Endothelial cell of umbilical vein (primary cell): ENCODE measurements around the gene CXCR6. TPM values are rescaled to one million over a fixed set of nuclear protein-coding genes. Genes with fewer than 3 reads are reported as not detected.

Experiments used
- BruUV-seq: library from RNA; stranded (reverse); fragments of 400-500 nt; replicated peaks from 2 replicates; lab custom pipeline; 2021; lab: Mats Ljungman, UMichigan
- CTCF ChIA-PET: fragments of 300-600, 350-600 bp; sonication (Branson Sonifier 250); formaldehyde crosslinking; loops from one replicate; lab custom pipeline; 2021; ENCODE audit warnings: antibody characterized with exemption, inconsistent platforms; lab: Charles Lee
- POLR2A ChIA-PET: fragments of 300-600, 350-600 bp; sonication (Branson Sonifier 250); formaldehyde crosslinking; loops from one replicate; lab custom pipeline; 2021; ENCODE audit warnings: antibody characterized with exemption, inconsistent platforms; lab: Charles Lee
- DNase-seq: peaks from one replicate; pipeline ENCODE4 v3.0.0-alpha.2; 2011; ENCODE audit warnings: low read depth, low spot score
- FAIRE-seq: peaks from 2 replicates; lab custom pipeline; 2011; peaks lifted over from hg19 to GRCh38; lab: Jason Lieb, UNC
- H2AFZ ChIP-seq: 2 replicates; pipeline ENCODE4 v1.6.0; 2012; ENCODE audit warnings: low read depth, low read length, control low read depth, inconsistent platforms
- H3K27ac ChIP-seq: 2 replicates; pipeline ENCODE4 v1.5.1; 2011; ENCODE audit warnings: low read depth, mild to moderate bottlenecking, control low read depth, low read length, moderate library complexity; ENCODE audit not compliant: insufficient read depth
- H3K27me3 ChIP-seq, 2 experiments: 2 replicates each; pipeline versions ENCODE4 v1.6.0 to v1.6.1; 2011; ENCODE audit warnings: low read length in 2 of 2, mixed read lengths in 1 of 2; ENCODE audit not compliant: control insufficient read depth in 2 of 2, insufficient read depth in 2 of 2
- H3K36me3 ChIP-seq, 2 experiments: 2 replicates in 1 of 2; 3 replicates in 1 of 2; pipeline ENCODE4 v1.5.1; 2011; ENCODE audit warnings: low read length in 2 of 2, mild to moderate bottlenecking in 1 of 2, moderate library complexity in 1 of 2; ENCODE audit not compliant: control insufficient read depth in 2 of 2, insufficient read depth in 2 of 2; ENCODE audit errors: extremely low read depth in 1 of 2
- H3K4me1 ChIP-seq: 3 replicates; pipeline ENCODE4 v1.5.1; 2011; ENCODE audit warnings: mild to moderate bottlenecking, low read length; ENCODE audit not compliant: control insufficient read depth, insufficient read depth; ENCODE audit errors: extremely low read depth
- H3K4me2 ChIP-seq: 2 replicates; pipeline ENCODE4 v1.6.1; 2011; ENCODE audit warnings: low read length, control low read depth, mixed read lengths; ENCODE audit not compliant: insufficient read depth
- H3K4me3 ChIP-seq, 3 experiments: fragments of 200-600 bp in 1 of 3; sonication (generic), shearing (Covaris generic) in 1 of 3; replicated peaks in 1 of 3; 2 replicates each; pipeline ENCODE4 v1.5.1; 2011 to 2016; ENCODE audit warnings: control low read depth in 3 of 3, low read length in 3 of 3, mild to moderate bottlenecking in 2 of 3, inconsistent platforms in 1 of 3, low read depth in 1 of 3, moderate library complexity in 1 of 3; ENCODE audit not compliant: insufficient read depth in 1 of 3
- H3K79me2 ChIP-seq: 2 replicates; pipeline ENCODE4 v1.6.0; 2012; ENCODE audit warnings: low read length, inconsistent platforms; ENCODE audit not compliant: control insufficient read depth, insufficient read depth
- H3K9ac ChIP-seq: replicated peaks from 2 replicates; pipeline ENCODE3; 2011; ENCODE audit warnings: low read length, control low read depth; ENCODE audit not compliant: insufficient read depth; ENCODE audit errors: extremely low read depth
- H3K9me1 ChIP-seq: replicated peaks from 3 replicates; pipeline ENCODE4 v1.6.0; 2011; ENCODE audit warnings: mild to moderate bottlenecking, low read length; ENCODE audit not compliant: control insufficient read depth, insufficient read depth; ENCODE audit errors: extremely low read depth
- H3K9me3 ChIP-seq: replicated peaks from 2 replicates; pipeline ENCODE4 v1.5.1; 2012; ENCODE audit warnings: low read length, inconsistent platforms; ENCODE audit not compliant: control insufficient read depth, insufficient read depth
- H4K20me1 ChIP-seq: replicated peaks from 2 replicates; pipeline ENCODE3; 2011; ENCODE audit warnings: mild to moderate bottlenecking, low read length; ENCODE audit not compliant: control insufficient read depth, insufficient read depth; ENCODE audit errors: extremely low read depth
- CTCF ChIP-seq, 2 donors: IDR thresholded peaks; 1 replicate in 1 of 2; 2 replicates in 1 of 2; pipeline ENCODE4 v1.5.1; 2011; ENCODE audit warnings: low read length in 2 of 2, mild to moderate bottlenecking in 2 of 2, moderate library complexity in 2 of 2, control low read depth in 1 of 2, inconsistent platforms in 1 of 2, low read depth in 1 of 2; ENCODE audit not compliant: insufficient read depth in 1 of 2; ENCODE audit errors: extremely low read depth in 1 of 2
- EZH2 ChIP-seq: IDR thresholded peaks from 2 replicates; pipeline ENCODE4 v1.6.1; 2012; ENCODE audit warnings: borderline replicate concordance, low read depth, mild to moderate bottlenecking, moderate library complexity, low read length, inconsistent platforms; ENCODE audit not compliant: severe bottlenecking
- FOS ChIP-seq: IDR thresholded peaks from 2 replicates; pipeline ENCODE4 v1.6.1; 2011; ENCODE audit warnings: mild to moderate bottlenecking, low read length, moderate library complexity, borderline replicate concordance; ENCODE audit not compliant: insufficient read depth
- GATA2 ChIP-seq: IDR thresholded peaks from 2 replicates; pipeline ENCODE4 v1.7.0; 2011; ENCODE audit warnings: low read depth, mild to moderate bottlenecking, moderate library complexity, mixed read lengths, low read length; ENCODE audit not compliant: insufficient read length, insufficient read depth
- JUN ChIP-seq: IDR thresholded peaks from 2 replicates; pipeline ENCODE4 v1.6.1; 2011; ENCODE audit warnings: borderline replicate concordance, low read depth; ENCODE audit not compliant: insufficient read length, insufficient read depth
- MAX ChIP-seq: IDR thresholded peaks from 2 replicates; pipeline ENCODE4 v1.6.1; 2011; ENCODE audit not compliant: insufficient read depth, insufficient read length
- MYC ChIP-seq: IDR thresholded peaks from one replicate; pipeline ENCODE4 v1.6.1; 2011; ENCODE audit warnings: mild to moderate bottlenecking, low read depth, low read length
- POLR2A ChIP-seq: IDR thresholded peaks from 2 replicates; pipeline ENCODE4 v1.6.1; 2012; ENCODE audit warnings: low read depth, mild to moderate bottlenecking, control low read depth, low read length
- POLR2AphosphoS5 ChIP-seq: IDR thresholded peaks from 2 replicates; pipeline ENCODE4 v1.6.1; 2012; ENCODE audit warnings: low read depth, mild to moderate bottlenecking, control low read depth, low read length, moderate library complexity; ENCODE audit not compliant: insufficient read depth
- dilution Hi-C: fragments of 300-500 bp; cut with MboI; formaldehyde crosslinking; loops from one replicate; pipeline ENCODE4 v1.15.0; 2019; ENCODE audit warnings: low sequenced_read_pairs; ENCODE audit not compliant: extremely low pct_ligation_motif_present
- intact Hi-C: fragments of 100-400 bp; cut with micrococcal nuclease; formaldehyde crosslinking; loops from one replicate; pipeline ENCODE4 v1.10.0; 2022
- polyA plus RNA-seq, 4 experiments: library from polyadenylated mRNA; depleted of rRNA in 3 of 4; stranded (reverse) in 3 of 4; unstranded in 1 of 4; fragments of >200 nt; gene quantifications; 2 replicates each; pipeline versions ENCODE4 v1.2.1 to v1.2.3, GENCODE V29; 2011 to 2012; ENCODE audit warnings: missing spikeins in 1 of 4
- total RNA-seq: library from RNA; stranded (reverse); gene quantifications from 2 replicates; pipeline ENCODE4 v1.2.3, GENCODE V29; 2021

The CXCR6 gene
- total and polyA plus RNA-seq, 2 donors (not counting 3 experiments of a cell fraction or from before 2014, with no cell fraction given), result not detected

GRCh38 chr3:45948311-45948781 is 5.1 kb downstream of the CXCR6 start:
- no peak overlapping the region for H3K4me2 ChIP-seq
- CTCF ChIA-PET, result interaction anchor here (0.5 to 1.6 kb wide), 4 partner anchors 10 to 129 kb away, joined by 3 read pairs; no protein-coding TSS in a partner anchor
- no peak overlapping the region for H3K4me3 ChIP-seq
- H3K79me2 ChIP-seq, result no peaks in the 10 kb centered on the region
- no peak overlapping the region for H3K9ac ChIP-seq
- no peak overlapping the region for H2AFZ ChIP-seq
- no peaks in the 10 kb centered on the region for H3K9me3 ChIP-seq
- H4K20me1 ChIP-seq, result no peaks in the 10 kb centered on the region
- H3K27ac ChIP-seq, result no peak overlapping the region
- DNase-seq (no peak), FAIRE-seq (no peak)
- dilution Hi-C loops, result no loop called here
- POLR2A ChIA-PET, result no interaction called here
- no peaks in the 10 kb centered on the region for H3K27me3 ChIP-seq
- no peak for TF ChIP-seq POLR2AphosphoS5
- no peak for TF ChIP-seq MAX
- no peaks in the 10 kb centered on the region for H3K4me1 ChIP-seq
- intact Hi-C loops, result no loop called here
- no TSS peak for BruUV-seq
- no peaks in the 10 kb centered on the region for H3K9me1 ChIP-seq
- H3K36me3 ChIP-seq, result peaks cover 11 to 54% of the 10 kb centered on the region in 2 experiments

- ChIA-PET CTCF (interaction anchor here (0.5 to 1.6 kb wide), 2 partner anchors 117 to 129 kb away, joined by 3 read pairs; no protein-coding TSS in a partner anchor), POLR2A (no interaction called here)
- Histone ChIP-seq H3K27ac (no peak overlapping the region), H3K36me3 (peaks cover 11 to 59% of the 10 kb centered on the region in 2 experiments), H3K9me3 (no peaks in the 10 kb centered on the region), H3K4me2 (no peak overlapping the region), H3K9me1 (no peaks in the 10 kb centered on the region), H3K27me3 (no peaks in the 10 kb centered on the region), H2AFZ (no peak overlapping the region), H3K4me3 (no peak overlapping the region), H4K20me1 (no peaks in the 10 kb centered on the region), H3K79me2 (no peaks in the 10 kb centered on the region), H3K9ac (no peak overlapping the region), H3K4me1 (no peaks in the 10 kb centered on the region)
- dilution Hi-C loops (no loop called here), intact Hi-C loops (no loop called here)
- no TSS peak for BruUV-seq
- DNase-seq, result no peak
- no peak for TF ChIP-seq JUN
- TF ChIP-seq CTCF (IDR thresholded peaks at IDR 0.05; ENCODE audit: extremely low read depth in 1 of 2, insufficient read depth in 1 of 2, low read depth in 1 of 2, low read length in 2 of 2), result no peak
- TF ChIP-seq FOS, result no peak
- TF ChIP-seq MAX, result no peak
- no peak for TF ChIP-seq GATA2
- TF ChIP-seq POLR2A, result no peak
- TF ChIP-seq EZH2, result no peak
- no peak for TF ChIP-seq POLR2AphosphoS5
- no peak for TF ChIP-seq MYC
- FAIRE-seq, result no peak
Measured at GRCh38 chr3:45948881-45949280, 5.6 kb downstream of the CXCR6 start.
